Activated T-cell treated with anti-CD3 and anti-CD28 coated beads, Interleukin-2, amount 50 U/mL, for 4 hours (primary cell): Measurements from ENCODE around the gene HBP1. TPM values are rescaled to one million over a fixed set of nuclear protein-coding genes. Genes with fewer than 3 reads are reported as not detected.

Experiments used
- ATAC-seq, 2 donors: fragments of 200-7000 bp; cut with Tn5 transposase; one replicate each; pipeline ENCODE4 v1.10.0; 2021
- DNase-seq: peaks from one replicate; pipeline ENCODE4 v3.0.0-alpha.2; 2020
- H3K27me3 Mint-ChIP-seq: one replicate; pipeline ENCODE4 v1.8.0; 2021; ENCODE audit warnings: low read depth, mixed read lengths
- H3K36me3 Mint-ChIP-seq: one replicate; pipeline ENCODE4 v1.8.0; 2022; ENCODE audit warnings: mixed read lengths; ENCODE audit not compliant: insufficient read depth
- H3K4me1 Mint-ChIP-seq: one replicate; pipeline ENCODE4 v1.8.0; 2021; ENCODE audit warnings: low read depth, mixed read lengths
- H3K4me3 Mint-ChIP-seq: one replicate; pipeline ENCODE4 v1.8.0; 2021; ENCODE audit warnings: mild to moderate bottlenecking, moderate library complexity, mixed read lengths
- H3K9me3 Mint-ChIP-seq: one replicate; pipeline ENCODE4 v1.8.0; 2021; ENCODE audit warnings: mixed read lengths
- total RNA-seq, 3 donors: library from RNA; stranded (reverse); gene quantifications; one replicate each; pipeline ENCODE4 v1.2.1, GENCODE V29; 2021

HBP1 gene
- total RNA-seq, 3 donors from 2014 or later: 10.1 to 18.5 (median 16.2) TPM

- peaks cover 43% of the 10 kb centered on the region for H3K36me3 Mint-ChIP-seq
Measured at GRCh38 chr7:107186240-107186639, 17.4 kb downstream of the HBP1 start.

GRCh38 chr7:107187774-107188173 lies 19.0 kb downstream of the HBP1 start:
- Mint-ChIP-seq H3K4me3 (no peak overlapping the region), H3K27me3 (no peaks in the 10 kb centered on the region), H3K4me1 (peaks cover 16% of the 10 kb centered on the region), H3K9me3 (no peaks in the 10 kb centered on the region), H3K36me3 (peaks cover 45% of the 10 kb centered on the region)
- DNase-seq (no peak), ATAC-seq (no peak)

More at GRCh38 chr7:107186240-107186639, 17.4 kb downstream of the HBP1 start:
- Mint-ChIP-seq H3K4me3 (no peak overlapping the region), H3K27me3 (no peaks in the 10 kb centered on the region), H3K4me1 (peaks cover 19% of the 10 kb centered on the region), H3K9me3 (no peaks in the 10 kb centered on the region)
- ATAC-seq (no peak), DNase-seq (no peak)

GRCh38 chr7:107190090-107190489 lies 21.3 kb downstream of the HBP1 start:
- Mint-ChIP-seq H3K27me3 (no peaks in the 10 kb centered on the region), H3K36me3 (peaks cover 42% of the 10 kb centered on the region), H3K4me1 (peaks cover 5% of the 10 kb centered on the region), H3K9me3 (no peaks in the 10 kb centered on the region), H3K4me3 (no peak overlapping the region)
- ATAC-seq (no peak), DNase-seq (no peak)

GRCh38 chr7:107194052-107194451 lies 25.2 kb downstream of the HBP1 start:
- no peak for ATAC-seq
- DNase-seq: no peak
- Mint-ChIP-seq H3K9me3 (no peaks in the 10 kb centered on the region), H3K36me3 (peaks cover 28% of the 10 kb centered on the region), H3K4me3 (no peak overlapping the region), H3K27me3 (no peaks in the 10 kb centered on the region), H3K4me1 (peaks cover 4% of the 10 kb centered on the region)

GRCh38 chr7:107196834-107197610 lies 28.2 kb downstream of the HBP1 start:
- DNase-seq (no peak), ATAC-seq (no peak)
- Mint-ChIP-seq H3K4me1 (peaks cover 4% of the 10 kb centered on the region), H3K36me3 (peaks cover 37% of the 10 kb centered on the region), H3K9me3 (no peaks in the 10 kb centered on the region), H3K4me3 (no peak overlapping the region), H3K27me3 (no peaks in the 10 kb centered on the region)

GRCh38 chr7:107201795-107202450 lies 33.1 kb downstream of the HBP1 start:
- ATAC-seq: peak; percentile 65 to 72
- Mint-ChIP-seq H3K4me3 (no peak overlapping the region), H3K4me1 (no peaks in the 10 kb centered on the region), H3K27me3 (no peaks in the 10 kb centered on the region), H3K9me3 (no peaks in the 10 kb centered on the region), H3K36me3 (peaks cover 44% of the 10 kb centered on the region)
- DNase-seq: no peak

GRCh38 chr7:107203607-107204006 lies 34.8 kb downstream of the HBP1 start:
- Mint-ChIP-seq H3K4me1 (no peaks in the 10 kb centered on the region), H3K36me3 (peaks cover 42% of the 10 kb centered on the region), H3K27me3 (no peaks in the 10 kb centered on the region), H3K9me3 (no peaks in the 10 kb centered on the region), H3K4me3 (no peak overlapping the region)
- ATAC-seq (no peak), DNase-seq (no peak)

- peaks cover 51% of the 10 kb centered on the region for H3K36me3 Mint-ChIP-seq
- no peaks in the 10 kb centered on the region for H3K4me1 Mint-ChIP-seq
- no peak for ATAC-seq
- H3K27me3 Mint-ChIP-seq: no peaks in the 10 kb centered on the region
- H3K4me3 Mint-ChIP-seq: no peak overlapping the region
- no peaks in the 10 kb centered on the region for H3K9me3 Mint-ChIP-seq
- no peak for DNase-seq
Measured at GRCh38 chr7:107206136-107206535, 37.3 kb downstream of the HBP1 start.

- H3K27me3 Mint-ChIP-seq: no peaks in the 10 kb centered on the region
- H3K9me3 Mint-ChIP-seq: no peaks in the 10 kb centered on the region
- no peak overlapping the region for H3K4me3 Mint-ChIP-seq
- peaks cover 50% of the 10 kb centered on the region for H3K36me3 Mint-ChIP-seq
- no peak for DNase-seq
- H3K4me1 Mint-ChIP-seq: no peaks in the 10 kb centered on the region
- no peak for ATAC-seq
Measured at GRCh38 chr7:107206706-107207105, 37.9 kb downstream of the HBP1 start.

GRCh38 chr7:107207459-107207858 lies 38.7 kb downstream of the HBP1 start:
- no peaks in the 10 kb centered on the region for H3K27me3 Mint-ChIP-seq
- H3K9me3 Mint-ChIP-seq: no peaks in the 10 kb centered on the region
- ATAC-seq (no peak), DNase-seq (no peak)
- H3K36me3 Mint-ChIP-seq: peaks cover 46% of the 10 kb centered on the region
- no peak overlapping the region for H3K4me3 Mint-ChIP-seq
- H3K4me1 Mint-ChIP-seq: no peaks in the 10 kb centered on the region

- H3K36me3 Mint-ChIP-seq: peaks cover 46% of the 10 kb centered on the region
- H3K4me3 Mint-ChIP-seq: no peak overlapping the region
- H3K9me3 Mint-ChIP-seq: no peaks in the 10 kb centered on the region
- no peaks in the 10 kb centered on the region for H3K4me1 Mint-ChIP-seq
- ATAC-seq (no peak), DNase-seq (no peak)
- H3K27me3 Mint-ChIP-seq: no peaks in the 10 kb centered on the region
Measured at GRCh38 chr7:107208024-107208521, 39.3 kb downstream of the HBP1 start.

GRCh38 chr7:107208563-107208962 lies 39.8 kb downstream of the HBP1 start:
- Mint-ChIP-seq H3K27me3 (no peaks in the 10 kb centered on the region), H3K36me3 (peaks cover 49% of the 10 kb centered on the region), H3K4me3 (no peak overlapping the region), H3K4me1 (no peaks in the 10 kb centered on the region), H3K9me3 (no peaks in the 10 kb centered on the region)
- no peak for DNase-seq
- ATAC-seq: no peak

- Mint-ChIP-seq H3K36me3 (peaks cover 44% of the 10 kb centered on the region), H3K27me3 (no peaks in the 10 kb centered on the region), H3K9me3 (no peaks in the 10 kb centered on the region), H3K4me3 (no peak overlapping the region), H3K4me1 (no peaks in the 10 kb centered on the region)
- ATAC-seq (no peak), DNase-seq (no peak)
Measured at GRCh38 chr7:107209565-107209964, 40.8 kb downstream of the HBP1 start.

- ATAC-seq (no peak), DNase-seq (no peak)
- Mint-ChIP-seq H3K36me3 (peaks cover 40% of the 10 kb centered on the region), H3K27me3 (no peaks in the 10 kb centered on the region), H3K4me3 (no peak overlapping the region), H3K4me1 (no peaks in the 10 kb centered on the region), H3K9me3 (peaks cover 4% of the 10 kb centered on the region)
Measured at GRCh38 chr7:107210400-107210799, 41.6 kb downstream of the HBP1 start.

- Mint-ChIP-seq H3K4me1 (no peaks in the 10 kb centered on the region), H3K4me3 (no peak overlapping the region), H3K27me3 (no peaks in the 10 kb centered on the region), H3K9me3 (peaks cover 12% of the 10 kb centered on the region), H3K36me3 (peaks cover 41% of the 10 kb centered on the region)
- DNase-seq: no peak
- ATAC-seq: no peak
Measured at GRCh38 chr7:107212725-107213124, 43.9 kb downstream of the HBP1 start.
